Embryonic facial prominence (tissue), 1 donor: Measurements from ENCODE around the gene CTNNAL1.
"Not testable (repeated sequence)": the region's sequence is repeated elsewhere in the genome, so short reads cannot be mapped to it uniquely, and the experiment has no call there.

Source experiments
- DNase-seq: peaks from one replicate; pipeline ENCODE4 v3.0.0-alpha.2; 2016; ENCODE audit errors: extremely low spot score

Gene CTNNAL1

DNA sequence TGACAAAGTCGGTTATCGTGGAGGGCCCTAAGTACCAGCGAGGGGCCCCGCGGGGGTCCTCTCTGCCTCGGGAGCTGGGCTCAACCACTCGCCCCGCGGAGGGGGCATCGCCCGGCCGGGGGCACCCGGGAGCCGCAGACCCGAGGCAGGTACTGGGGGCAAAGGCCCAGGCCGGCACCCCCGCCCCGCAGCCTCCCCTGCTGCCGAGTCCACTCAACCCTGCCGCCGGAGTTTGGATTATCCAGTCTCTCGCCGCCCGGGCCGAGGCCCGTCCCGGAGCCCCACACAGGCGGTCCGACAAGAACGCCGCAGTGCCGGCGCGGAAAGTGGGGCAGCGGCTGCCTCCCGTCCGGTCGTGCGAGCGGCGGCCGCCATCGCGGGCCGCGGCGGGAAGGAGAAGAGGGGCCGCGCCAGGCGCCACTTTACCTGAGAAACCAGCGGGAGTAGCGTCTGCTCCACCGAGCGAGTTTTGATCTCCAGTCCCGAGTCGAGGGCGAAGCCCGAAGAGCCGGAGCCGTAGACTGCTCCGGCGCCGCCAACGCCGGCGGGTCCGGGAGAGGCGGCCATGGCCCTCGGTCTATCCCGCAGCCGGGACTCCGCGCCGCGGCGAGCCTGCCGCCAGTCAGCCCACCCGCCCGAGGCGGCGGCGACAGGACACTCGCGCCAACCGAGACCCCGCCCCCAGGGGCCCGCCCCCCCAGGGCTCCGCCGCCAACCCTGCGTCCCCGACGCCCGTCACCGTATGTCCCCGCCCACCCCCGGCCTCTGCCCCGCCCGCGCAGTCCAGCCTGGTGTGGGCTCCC is at the start of gene CTNNAL1:
Gene CTNNAL1, minus strand, starts transcription at position 624 of the 803 bp plus-strand sequence. Its CDS starts 57 bp downstream, at position 567.
- peak; percentile 68 for DNase-seq

GRCh38 chr9:109062543-109062942 is 49.2 kb upstream of the CTNNAL1 start:
- no peak for DNase-seq

- DNase-seq = no peak
Observed at GRCh38 chr9:109060191-109060590, 46.9 kb upstream of the CTNNAL1 start.

- DNase-seq = not testable (repeated sequence)
Observed at GRCh38 chr9:109053121-109053520, 39.8 kb upstream of the CTNNAL1 start.

DNA sequence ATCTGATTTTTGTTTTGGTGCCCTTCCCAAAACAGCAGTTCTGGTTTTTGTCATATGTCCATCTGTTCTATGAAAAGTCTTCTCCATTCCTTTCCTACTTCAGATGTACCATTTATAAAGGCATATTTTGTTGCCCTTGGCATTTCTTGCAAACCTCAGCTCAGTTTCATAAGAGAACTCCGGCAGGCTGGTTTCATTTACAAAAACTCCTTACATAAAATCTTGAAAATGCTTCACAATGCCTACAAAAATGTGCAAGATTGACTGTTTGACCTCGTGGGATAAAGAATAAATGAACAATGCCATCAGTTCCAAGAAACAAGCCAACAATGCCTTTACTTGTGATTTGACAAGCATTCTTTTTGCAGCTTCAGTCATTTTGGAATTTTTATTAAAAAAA is 39.1 kb upstream of the CTNNAL1 start:
- no peak for DNase-seq

GRCh38 chr9:109051733-109052132 is 38.4 kb upstream of the CTNNAL1 start:
- DNase-seq = no peak

GRCh38 chr9:109050444-109050843 is 37.1 kb upstream of the CTNNAL1 start:
- DNase-seq = no peak

- no peak for DNase-seq
Observed at GRCh38 chr9:109048822-109049221, 35.5 kb upstream of the CTNNAL1 start.

- DNase-seq = no peak
Observed at GRCh38 chr9:109047259-109047658, 34.0 kb upstream of the CTNNAL1 start.

DNA sequence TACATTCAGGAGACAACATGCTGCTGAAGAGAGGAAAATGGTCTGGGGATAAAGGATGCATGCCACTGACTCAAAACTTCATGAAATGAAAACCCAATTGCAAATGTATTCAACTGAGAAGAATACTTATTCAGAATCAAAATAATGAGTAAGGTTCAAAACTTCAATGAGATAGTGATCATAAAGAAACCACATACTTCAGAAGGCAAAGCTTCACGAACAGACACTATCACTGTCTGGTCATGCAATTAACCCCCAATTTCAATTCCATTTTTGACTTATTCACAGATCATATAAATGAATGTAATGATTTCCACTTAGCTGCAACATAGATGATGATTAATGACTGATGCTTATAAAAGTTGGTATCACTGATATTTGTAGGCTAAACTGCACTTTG is 33.0 kb upstream of the CTNNAL1 start:
- no peak for DNase-seq

DNA sequence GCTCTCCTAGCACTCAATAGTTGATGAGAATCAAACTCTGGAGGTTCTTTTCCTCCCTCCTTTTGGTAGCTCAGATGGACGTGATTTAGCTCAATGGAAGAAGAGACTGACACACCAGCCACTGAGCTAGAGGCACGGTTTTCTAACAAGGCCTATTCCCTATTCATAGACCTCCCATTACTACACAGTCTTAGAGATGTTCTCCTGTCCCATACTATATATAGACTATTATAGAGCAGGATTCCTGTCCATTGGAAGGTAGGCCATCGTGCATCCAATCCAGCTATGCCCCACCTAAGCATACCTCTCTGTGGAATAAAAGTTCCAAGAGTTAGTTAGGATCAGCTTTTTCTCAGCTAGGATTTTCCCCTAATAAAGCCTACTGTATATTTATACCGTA is 30.3 kb upstream of the CTNNAL1 start:
- no peak for DNase-seq

- no peak for DNase-seq
Observed at GRCh38 chr9:109040571-109040970, 27.3 kb upstream of the CTNNAL1 start.

- no peak for DNase-seq
Observed at GRCh38 chr9:109039539-109039938, 26.2 kb upstream of the CTNNAL1 start.

- no peak for DNase-seq
Observed at GRCh38 chr9:109037946-109038715, 24.8 kb upstream of the CTNNAL1 start.

- no peak for DNase-seq
Observed at GRCh38 chr9:109036744-109037680, 23.7 kb upstream of the CTNNAL1 start.

GRCh38 chr9:109035684-109036423 is 22.6 kb upstream of the CTNNAL1 start:
- no peak for DNase-seq

GRCh38 chr9:109033941-109034700 is 20.8 kb upstream of the CTNNAL1 start:
- DNase-seq = no peak

DNA sequence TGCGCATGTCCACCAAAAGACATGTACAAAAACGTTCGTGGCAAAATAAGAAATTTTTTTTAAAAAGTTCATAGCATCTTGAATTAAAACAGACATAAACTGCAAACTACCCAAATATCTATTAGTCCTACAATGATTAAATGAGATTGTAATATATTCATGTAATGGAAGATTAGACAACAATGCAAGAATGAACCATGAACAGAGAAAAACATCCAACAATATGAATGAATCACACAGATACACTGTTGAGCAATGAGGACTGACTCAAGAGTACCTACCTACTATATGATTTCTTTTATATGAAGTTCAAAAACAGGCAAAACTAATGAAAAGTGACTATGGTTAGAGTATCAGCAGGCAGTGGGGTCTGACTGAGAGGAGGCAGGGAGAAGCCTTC is 17.9 kb upstream of the CTNNAL1 start:
- no peak for DNase-seq

DNA sequence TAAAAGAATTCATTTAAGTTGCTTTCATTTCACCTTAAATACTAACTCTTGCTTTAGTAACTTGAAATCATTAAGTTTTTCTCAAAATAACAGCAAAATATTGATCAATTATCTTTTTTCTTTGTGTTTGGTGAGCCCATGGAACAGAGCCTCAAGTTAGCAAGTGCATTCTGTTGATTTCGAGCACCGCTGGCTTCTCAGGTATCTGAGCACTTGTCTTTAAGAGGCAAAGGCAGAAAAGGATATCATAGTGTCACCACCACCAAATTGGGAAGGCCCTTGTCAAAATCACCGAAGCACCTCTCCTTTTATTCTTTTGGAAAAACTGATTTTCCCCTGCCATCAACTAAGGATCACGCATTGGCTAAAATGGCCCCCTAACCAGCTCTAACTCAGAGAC is 17.1 kb upstream of the CTNNAL1 start:
- DNase-seq = no peak

DNA sequence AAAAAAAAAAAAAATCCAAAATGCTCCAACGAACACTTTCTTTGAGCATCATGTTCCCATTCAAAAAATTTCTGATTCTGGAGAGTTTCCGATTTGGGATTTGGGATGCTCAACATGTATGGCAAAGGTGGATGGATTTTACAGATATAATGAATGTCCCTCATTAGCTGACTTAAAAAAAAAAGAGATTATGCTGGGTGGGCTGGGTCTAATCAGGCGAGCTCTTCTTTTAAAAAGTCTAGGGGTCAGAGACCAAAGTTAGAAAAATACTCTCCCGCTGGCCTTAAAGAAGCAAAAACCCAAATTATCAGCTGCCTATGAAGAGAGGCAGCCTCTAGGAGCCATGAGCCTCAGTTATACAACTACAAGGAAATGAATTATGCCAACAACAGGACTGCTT is 15.2 kb upstream of the CTNNAL1 start:
- no peak for DNase-seq
